GM19438 (cell line): ENCODE results near the gene PPP6R3.

Experiments used
- ATAC-seq: cut with Tn5 transposase; IDR thresholded peaks from one replicate; pipeline ENCODE4 v1.9.1; 2021; ENCODE audit warnings: low read depth; ENCODE audit not compliant: unreplicated experiment

The PPP6R3 gene

DNA sequence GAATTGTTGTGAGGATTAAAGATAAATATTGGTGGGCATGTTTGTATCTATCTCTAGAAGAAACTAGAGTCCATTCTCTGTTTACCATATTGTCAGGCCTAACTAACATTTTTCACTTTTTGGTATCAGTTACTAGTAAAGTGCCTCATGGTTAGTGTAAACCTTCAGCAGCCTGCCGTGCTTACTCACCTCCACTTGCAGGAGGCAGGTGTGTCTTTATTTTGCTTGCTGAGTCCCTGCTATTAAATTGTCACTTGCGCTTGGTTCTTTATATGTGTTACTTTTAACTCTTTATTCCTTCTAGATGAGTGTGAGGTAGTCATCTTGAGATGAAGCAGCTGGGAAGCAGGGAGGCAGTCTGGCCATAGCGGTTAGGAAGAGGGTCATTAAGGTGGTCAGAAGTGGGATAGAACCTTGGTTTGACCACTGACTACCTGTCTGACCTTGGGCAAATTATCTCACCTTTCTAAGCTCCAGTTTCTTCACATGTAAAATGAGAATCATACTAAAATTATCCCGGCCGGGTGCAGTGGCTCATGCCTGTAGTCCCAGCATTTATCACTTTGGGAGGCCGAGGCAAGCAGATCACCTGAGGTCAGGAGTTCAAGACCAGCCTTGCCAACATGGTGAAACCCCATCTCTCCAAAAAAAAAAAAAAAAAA is 21.2 kb downstream of the PPP6R3 start:
- no peak for ATAC-seq

- no peak for ATAC-seq
These were observed 28.1 kb downstream of the PPP6R3 start for GRCh38 chr11:68488623-68489022.

DNA sequence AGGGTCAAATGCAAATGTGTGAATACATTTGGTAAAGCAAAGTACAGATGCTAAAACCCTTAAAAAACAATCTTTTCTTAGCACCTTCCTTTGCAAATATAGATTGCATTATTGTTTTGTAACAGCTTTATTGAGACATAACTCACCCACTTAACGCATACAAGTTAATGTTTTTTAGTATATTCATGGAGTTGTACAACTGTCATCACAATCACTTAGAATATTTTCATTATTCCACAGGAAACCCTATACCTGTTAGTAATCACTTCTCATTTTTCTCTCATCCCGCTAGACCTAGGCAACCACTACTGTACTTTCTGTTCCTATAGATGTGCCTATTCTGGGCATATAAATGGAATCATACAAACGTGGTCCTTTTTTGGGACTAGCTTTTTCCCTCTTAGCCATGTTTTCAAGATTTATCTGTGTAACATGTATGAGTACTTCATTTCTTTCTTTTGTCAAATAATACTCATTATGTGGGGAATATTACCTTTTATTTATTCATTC is 34.7 kb downstream of the PPP6R3 start:
- no peak for ATAC-seq

DNA sequence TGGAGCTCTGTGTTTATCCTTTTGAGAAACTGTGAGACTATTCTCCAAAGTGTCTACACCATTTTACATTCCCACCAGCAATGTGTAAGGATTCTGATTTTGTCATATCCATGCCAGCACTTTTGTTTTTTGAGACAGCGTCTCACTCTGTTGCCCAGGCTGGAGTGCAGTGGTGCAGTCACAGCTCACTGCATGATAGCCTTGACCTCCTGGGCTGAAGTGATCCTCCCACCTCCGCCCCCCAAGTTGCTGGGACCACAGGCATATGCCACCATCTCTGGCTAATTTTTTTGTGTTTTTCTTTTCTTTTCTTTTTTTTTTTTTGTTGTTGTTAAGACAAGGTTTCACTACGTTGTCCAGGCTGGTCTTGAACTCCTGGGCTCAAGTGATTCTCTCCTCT is 35.3 kb downstream of the PPP6R3 start:
- ATAC-seq = no peak

DNA sequence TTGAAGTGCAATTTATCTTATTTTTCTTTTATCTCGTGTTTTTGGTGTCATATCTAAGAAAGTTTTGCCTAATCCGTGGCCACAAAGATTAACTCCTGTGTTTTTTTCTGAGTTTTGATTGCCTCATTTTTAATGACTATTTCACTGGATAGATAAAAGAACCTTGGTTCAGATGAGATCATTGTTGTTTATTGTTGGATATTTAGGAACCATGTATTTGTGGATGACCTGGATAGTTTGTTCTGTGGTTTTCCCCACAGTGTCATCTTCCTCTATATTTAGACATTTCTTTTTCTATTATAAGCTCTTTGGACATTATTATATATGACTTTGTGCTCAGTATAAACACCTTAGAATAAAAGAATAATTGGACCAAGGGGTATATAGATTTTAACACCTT is 37.2 kb downstream of the PPP6R3 start:
- ATAC-seq = no peak

DNA sequence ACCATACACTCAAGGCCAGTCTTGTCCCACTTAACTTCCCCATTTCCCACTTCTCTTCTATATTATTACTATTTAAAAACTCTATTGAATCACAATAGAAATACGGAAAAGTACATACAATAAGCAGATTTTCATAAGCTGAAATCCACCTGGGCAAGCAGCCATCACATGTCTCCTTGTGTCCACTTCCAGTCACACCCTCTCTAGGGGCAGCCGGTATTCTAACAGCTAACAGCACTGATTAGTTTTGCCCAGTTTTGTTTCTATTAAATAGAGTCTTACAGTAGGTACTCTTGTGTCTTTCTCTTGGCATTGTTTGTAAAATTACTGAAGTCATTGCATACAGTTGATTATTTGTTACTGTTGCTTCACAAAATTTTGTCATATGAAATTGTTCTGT is 37.8 kb downstream of the PPP6R3 start:
- no peak for ATAC-seq

DNA sequence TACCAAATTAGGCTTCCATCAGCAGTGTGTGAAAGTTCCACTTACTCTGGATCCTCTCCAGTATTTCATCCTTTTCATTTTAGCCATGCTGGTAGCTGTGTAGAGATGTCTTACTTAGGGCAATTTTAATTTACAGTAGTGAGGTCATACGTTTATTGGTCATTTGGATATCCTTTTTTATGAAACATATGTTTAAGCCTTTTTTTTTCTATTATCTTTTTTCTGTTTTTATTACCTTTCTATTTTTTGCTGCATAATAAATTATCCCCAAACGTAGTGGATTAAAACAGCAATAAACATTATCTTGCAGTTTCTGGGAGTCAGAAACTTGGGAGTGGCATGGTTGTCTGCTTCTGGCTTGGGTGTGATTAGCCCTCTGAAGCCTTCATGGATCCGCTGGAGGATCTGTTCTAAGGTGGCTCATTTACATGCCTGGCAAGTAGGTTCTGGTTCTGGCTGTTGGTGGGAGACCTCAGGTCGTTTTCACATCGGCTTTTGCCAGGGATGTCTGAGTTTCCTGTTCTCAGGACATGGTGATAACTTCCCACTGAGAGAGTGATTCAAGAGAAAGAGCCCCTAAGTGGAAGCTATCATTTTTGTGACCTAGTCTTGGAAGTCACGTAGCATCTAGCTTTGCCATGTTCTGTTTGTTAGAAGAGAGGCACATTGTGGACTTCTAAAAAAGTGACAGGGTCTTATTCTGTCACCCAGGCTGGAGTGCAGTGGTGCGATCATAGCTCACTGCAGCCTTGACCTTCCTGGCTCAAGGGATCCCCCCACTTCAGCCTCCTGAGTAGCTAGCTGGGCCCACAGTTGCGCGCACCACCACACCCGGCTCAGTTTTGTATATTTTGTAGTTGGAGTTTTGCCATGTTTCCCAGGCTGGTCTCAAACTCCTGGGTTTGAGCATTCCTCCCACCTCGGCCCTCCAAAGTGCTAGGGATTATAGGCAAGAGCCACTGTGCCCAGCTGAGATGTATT is 38.6 kb downstream of the PPP6R3 start:
- no peak for ATAC-seq

DNA sequence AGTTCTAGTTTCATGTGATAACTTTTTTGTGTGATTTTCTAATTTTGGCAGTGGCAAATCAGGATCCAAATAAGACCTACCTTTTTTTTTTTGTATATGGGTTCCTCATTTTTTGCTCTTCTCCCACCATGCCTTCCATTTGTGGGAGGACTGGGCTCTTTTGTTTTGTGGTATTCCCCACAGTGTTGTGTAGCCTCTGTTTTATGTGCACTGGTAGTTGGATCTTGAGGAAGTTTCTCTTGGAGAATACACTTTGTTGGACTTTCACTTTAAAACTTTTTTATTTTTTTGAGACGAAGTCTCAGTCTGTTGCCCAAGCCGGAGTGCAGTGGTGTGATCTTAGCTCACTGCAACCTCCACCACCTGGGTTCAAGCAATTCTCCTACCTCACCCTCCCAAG is 39.7 kb downstream of the PPP6R3 start:
- ATAC-seq = no peak

DNA sequence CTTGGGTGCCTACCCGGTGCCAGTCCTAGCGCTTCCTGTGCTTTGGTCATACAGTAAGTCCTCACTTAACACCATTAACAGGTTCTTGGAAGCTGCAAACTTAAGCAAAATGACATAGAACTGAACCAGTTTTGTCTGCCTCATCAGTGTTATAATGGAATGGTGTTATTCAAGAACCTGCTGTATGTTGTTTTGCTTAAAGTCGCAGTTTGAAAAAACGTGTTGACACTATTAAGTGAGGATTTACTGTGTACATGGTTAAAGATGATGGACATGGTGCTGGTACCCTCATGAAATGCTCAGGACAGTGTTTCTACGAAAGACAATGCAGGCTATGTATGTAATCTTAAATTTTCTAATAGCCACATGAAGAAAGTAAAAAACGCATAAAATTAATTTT is 41.3 kb downstream of the PPP6R3 start:
- no peak for ATAC-seq

GRCh38 chr11:68503251-68503687 is 42.7 kb downstream of the PPP6R3 start:
- ATAC-seq = no peak

GRCh38 chr11:68503792-68504191 is 43.2 kb downstream of the PPP6R3 start:
- ATAC-seq = no peak

GRCh38 chr11:68504432-68505066 is 44.0 kb downstream of the PPP6R3 start:
- no peak for ATAC-seq

DNA sequence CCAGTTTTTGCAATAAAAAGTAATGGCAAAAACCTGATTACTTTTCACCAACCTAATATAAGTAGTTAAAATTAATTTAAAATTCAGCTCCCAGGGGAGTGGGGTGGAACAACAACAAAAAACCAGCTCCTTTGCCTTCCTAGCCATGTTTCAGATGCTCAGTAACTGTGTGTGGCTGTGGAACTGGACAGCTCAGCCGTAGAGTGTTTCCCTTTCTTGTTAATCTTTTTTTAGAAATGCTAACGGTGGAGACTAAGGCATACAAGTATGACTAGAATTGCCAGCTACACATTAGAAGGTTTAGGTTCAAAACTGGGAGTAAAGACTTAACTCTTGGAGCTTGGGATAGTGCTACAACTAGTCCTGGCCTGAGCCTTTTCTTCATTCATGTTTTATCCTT is 45.0 kb downstream of the PPP6R3 start:
- ATAC-seq = no peak

- ATAC-seq = no peak
These were observed 46.4 kb downstream of the PPP6R3 start for GRCh38 chr11:68506908-68507307.

DNA sequence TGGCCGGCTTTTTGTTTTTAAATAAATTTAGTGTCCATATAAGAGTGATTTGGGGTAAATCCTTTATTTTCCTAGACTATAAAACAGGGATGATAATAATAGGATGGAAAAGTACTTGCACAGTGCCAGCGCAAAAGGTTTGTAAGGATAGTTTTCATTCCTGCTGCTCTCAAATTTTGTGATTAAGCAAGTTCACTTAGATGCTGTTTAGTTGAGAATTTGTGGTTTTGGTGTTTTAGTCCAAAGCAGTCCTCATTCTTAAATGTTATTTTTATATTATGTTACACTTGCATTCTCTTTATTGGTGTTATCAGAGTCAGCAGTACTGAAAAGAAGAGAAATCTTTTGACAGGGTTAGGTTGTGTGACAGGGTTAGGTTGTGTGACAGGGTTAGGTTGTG is 47.9 kb downstream of the PPP6R3 start:
- ATAC-seq = no peak

DNA sequence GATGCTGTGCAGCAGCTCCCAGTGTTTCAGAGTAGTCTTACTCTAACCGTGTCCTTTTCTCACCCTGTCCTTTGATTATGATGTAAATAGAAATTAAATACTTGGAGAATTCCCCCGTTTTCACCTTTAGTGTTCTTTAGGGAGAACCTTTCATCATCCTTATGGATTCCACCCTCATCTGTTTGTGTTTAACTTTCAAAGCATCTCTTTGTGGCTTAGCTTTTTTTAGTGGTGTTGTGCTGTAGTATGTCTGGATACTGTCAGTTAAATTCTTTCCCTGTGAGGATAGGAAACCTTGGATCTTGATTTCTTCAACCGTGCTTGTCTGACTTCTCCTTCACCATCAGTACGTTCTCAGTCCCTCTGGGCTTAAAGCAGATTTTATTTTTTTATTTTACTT is 48.5 kb downstream of the PPP6R3 start:
- ATAC-seq = no peak

DNA sequence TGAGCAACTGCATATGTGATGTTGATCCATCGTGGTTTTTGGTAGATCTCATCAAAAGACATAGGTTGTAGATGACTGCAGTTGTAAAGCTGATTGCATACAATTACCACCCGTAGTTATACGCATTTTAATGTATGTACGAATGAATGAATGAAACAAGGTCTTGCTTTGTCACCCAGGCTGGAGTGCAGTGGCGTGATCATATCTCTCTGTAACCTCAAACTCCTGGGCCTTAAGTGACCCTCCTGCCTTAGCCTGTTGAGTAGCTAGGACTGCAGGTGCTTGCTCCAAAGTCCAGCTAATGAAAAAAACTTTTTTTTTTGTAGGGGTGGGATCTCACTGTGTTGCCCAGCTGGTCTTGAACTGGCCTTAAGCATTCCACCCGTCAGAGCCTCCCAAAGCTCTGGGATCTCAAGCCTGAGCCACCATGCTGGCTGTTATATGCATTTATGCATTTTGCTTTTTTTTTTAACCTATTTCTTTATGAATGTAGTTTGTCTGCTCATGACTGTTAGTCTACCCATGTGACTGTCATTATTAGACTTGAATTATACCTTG is 53.5 kb downstream of the PPP6R3 start:
- no peak for ATAC-seq

- no peak for ATAC-seq
These were observed 56.7 kb downstream of the PPP6R3 start for GRCh38 chr11:68517121-68517741.

DNA sequence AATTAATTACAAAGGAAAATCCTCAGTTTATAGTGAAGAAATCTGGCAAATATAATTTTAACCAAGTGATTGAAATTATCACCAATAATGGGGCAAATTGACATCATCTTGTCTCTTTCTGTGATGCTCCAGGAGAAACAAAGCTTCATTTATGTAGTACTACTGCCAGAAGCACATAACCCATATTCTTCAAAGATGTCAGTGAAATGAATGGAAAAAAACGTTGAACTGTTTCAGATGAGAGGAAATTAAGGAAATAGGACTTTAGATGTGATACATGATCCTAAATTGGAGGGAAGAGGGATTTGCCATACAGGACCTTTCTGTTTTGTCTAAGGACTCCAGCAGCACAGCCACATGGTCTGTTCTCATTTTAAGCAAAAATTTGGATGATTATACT is 57.6 kb downstream of the PPP6R3 start:
- no peak for ATAC-seq

DNA sequence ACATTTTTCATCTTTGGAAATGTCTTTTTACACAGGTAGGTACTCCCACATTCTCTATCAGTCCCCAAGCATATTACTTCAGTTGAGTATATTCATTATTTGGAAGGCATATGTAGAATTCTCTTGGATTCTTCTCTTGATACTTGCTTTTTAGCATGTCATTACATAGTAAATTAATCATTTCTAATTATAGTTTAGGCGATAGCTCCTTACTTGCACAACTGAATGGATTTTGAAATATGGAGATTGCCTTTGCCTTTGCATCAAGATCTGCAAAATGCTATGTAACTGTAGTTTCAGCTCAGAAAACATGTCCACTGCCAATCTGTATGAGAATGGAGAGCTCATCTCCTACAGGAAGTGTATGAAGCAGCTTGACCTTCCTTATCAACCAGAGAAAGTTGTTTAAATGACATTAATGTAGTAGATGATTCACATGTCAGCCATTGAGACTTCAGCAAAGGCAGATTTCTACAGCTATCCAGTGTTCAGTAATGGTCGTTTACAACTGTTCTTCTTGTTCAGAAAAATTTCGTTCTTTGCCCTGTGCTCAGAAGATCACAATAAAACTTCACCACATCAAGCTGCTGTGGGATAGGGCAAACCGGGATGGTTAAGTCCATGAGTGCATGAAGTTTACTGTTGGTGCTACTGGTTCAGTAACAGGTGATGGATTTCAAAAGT is 61.6 kb downstream of the PPP6R3 start:
- ATAC-seq = no peak
